Activated CD4-positive, CD25-positive, alpha-beta regulatory T cell treated with anti-CD3 and anti-CD28 coated beads, Interleukin-2, amount 50 U/mL, for 72 hours (primary cell): ENCODE results near the gene STRIP1.
"Not testable (repeated sequence)": the region's sequence is repeated elsewhere in the genome, so short reads cannot be mapped to it uniquely, and the experiment has no call there.

Experiments
- DNase-seq: peaks from one replicate; pipeline ENCODE4 v3.0.0; 2021

The STRIP1 gene

GRCh38 chr1:110070671-110071242 is 36.3 kb downstream of the STRIP1 start, which contains the start of gene ALX3:
TSS of gene ALX3 (minus strand) at chr1:110070672. CDS start at chr1:110070612, 60 bp downstream.
- DNase-seq, result no peak

- no peak for DNase-seq
Observed at GRCh38 chr1:110074166-110074565, 39.7 kb downstream of the STRIP1 start.

GRCh38 chr1:110076789-110077500 is 42.5 kb downstream of the STRIP1 start:
- no peak for DNase-seq

GRCh38 chr1:110079995-110080394 is 45.6 kb downstream of the STRIP1 start:
- not testable (repeated sequence) for DNase-seq

GRCh38 chr1:110081061-110081460 is 46.6 kb downstream of the STRIP1 start:
- no peak for DNase-seq

- DNase-seq, result no peak
Observed at GRCh38 chr1:110082477-110082876, 48.1 kb downstream of the STRIP1 start.

GRCh38 chr1:110083061-110083865 is 48.8 kb downstream of the STRIP1 start:
- DNase-seq, result no peak

GRCh38 chr1:110083866-110084226 is 49.4 kb downstream of the STRIP1 start:
- no peak for DNase-seq

GRCh38 chr1:110084227-110085078 is 50.0 kb downstream of the STRIP1 start:
- DNase-seq, result no peak

GRCh38 chr1:110085671-110086070 is 51.2 kb downstream of the STRIP1 start:
- DNase-seq, result no peak

- no peak for DNase-seq
Observed at GRCh38 chr1:110086961-110087360, 52.5 kb downstream of the STRIP1 start.

GRCh38 chr1:110087812-110088738 is 53.7 kb downstream of the STRIP1 start:
- no peak for DNase-seq

GRCh38 chr1:110088739-110089316 is 54.4 kb downstream of the STRIP1 start:
- no peak for DNase-seq

GRCh38 chr1:110089561-110090275 is 55.3 kb downstream of the STRIP1 start:
- DNase-seq, result no peak

GRCh38 chr1:110091381-110091780 is 57.0 kb downstream of the STRIP1 start:
- no peak for DNase-seq

- no peak for DNase-seq
Observed at GRCh38 chr1:110091791-110092190, 57.4 kb downstream of the STRIP1 start.

GRCh38 chr1:110092991-110093390 is 58.6 kb downstream of the STRIP1 start:
- DNase-seq, result no peak

GRCh38 chr1:110094931-110095654 is 60.7 kb downstream of the STRIP1 start:
- DNase-seq, result no peak

- DNase-seq, result no peak
Observed at GRCh38 chr1:110097507-110098221, 63.2 kb downstream of the STRIP1 start.
